Gastroesophageal sphincter (tissue), 3 donors: ENCODE measurements around the gene CTIF.

Source experiments
- EP300 ChIP-seq: sonication (generic); formaldehyde crosslinking; IDR thresholded peaks from one replicate; pipeline ENCODE4 v1.6.1; 2017; ENCODE audit warnings: antibody characterized with exemption, mild to moderate bottlenecking
- POLR2A ChIP-seq, 2 donors: fragments of 450-650 bp; IDR thresholded peaks; one replicate each; pipeline ENCODE4 v1.6.1; 2017; ENCODE audit warnings: antibody characterized with exemption in 2 of 2, mild to moderate bottlenecking in 2 of 2, moderate library complexity in 1 of 2
- POLR2AphosphoS5 ChIP-seq: sonication (generic); formaldehyde crosslinking; IDR thresholded peaks from one replicate; pipeline ENCODE4 v1.6.1; 2017; ENCODE audit warnings: antibody characterized with exemption
- TF ChIP-seq, protein P1 (sequence below), 4 experiments: fragments of 200-600 bp in 2 of 4; fragments of 450-650 bp in 2 of 4; sonication (generic) in 1 of 4; IDR thresholded peaks; one replicate each; pipeline ENCODE4 v1.5.1; 2017 to 2019; ENCODE audit warnings: antibody characterized with exemption in 4 of 4, mild to moderate bottlenecking in 2 of 4, moderate library complexity in 2 of 4

DNA sequence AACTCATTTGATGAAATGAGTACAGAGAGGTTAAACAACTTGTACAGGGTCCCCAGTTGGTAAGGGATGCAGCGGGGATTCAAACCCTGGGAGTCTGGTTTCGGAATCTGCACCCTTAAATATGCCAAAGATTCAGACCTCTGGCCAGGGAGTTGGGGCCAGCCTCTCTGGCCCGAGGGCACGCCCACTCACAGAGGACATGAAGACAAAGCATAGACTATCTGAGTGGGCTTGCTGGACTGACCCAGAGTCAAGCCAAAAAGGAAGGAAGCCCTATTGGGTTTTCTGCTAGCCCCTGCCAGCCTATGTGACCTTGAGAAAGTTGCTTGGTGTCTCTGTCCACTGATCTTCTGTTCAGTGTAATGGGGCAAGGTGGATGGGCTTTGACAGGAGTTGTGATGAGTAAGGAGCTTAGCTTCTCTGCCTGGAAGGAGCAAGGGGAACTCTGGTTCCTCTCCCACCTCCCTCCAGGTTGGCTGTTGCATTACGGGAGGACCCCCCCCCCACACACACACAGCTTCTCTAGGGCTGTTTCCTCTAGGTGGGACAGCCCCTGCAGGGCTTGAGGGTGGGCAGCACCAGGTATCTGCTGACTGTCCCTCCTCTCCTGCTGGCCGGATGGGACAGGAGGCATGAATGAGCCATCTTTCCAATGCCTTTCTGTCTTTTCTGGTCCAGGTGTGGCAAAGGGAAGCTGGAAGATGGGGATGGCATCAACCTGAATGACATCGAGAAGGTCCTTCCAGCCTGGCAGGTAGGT, 131.3 kb downstream of the CTIF start:
- TF ChIP-seq EP300 (no peak), POLR2AphosphoS5 (no peak), POLR2A (IDR thresholded peaks at IDR 0.05) (no peak)
- TF ChIP-seq, protein P1, sequence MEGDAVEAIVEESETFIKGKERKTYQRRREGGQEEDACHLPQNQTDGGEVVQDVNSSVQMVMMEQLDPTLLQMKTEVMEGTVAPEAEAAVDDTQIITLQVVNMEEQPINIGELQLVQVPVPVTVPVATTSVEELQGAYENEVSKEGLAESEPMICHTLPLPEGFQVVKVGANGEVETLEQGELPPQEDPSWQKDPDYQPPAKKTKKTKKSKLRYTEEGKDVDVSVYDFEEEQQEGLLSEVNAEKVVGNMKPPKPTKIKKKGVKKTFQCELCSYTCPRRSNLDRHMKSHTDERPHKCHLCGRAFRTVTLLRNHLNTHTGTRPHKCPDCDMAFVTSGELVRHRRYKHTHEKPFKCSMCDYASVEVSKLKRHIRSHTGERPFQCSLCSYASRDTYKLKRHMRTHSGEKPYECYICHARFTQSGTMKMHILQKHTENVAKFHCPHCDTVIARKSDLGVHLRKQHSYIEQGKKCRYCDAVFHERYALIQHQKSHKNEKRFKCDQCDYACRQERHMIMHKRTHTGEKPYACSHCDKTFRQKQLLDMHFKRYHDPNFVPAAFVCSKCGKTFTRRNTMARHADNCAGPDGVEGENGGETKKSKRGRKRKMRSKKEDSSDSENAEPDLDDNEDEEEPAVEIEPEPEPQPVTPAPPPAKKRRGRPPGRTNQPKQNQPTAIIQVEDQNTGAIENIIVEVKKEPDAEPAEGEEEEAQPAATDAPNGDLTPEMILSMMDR (IDR thresholded peaks at IDR 0.05): no peak
